Adrenal gland (tissue), 5 donors: ENCODE measurements around the gene SSBP3.

ENCODE experiments used
- POLR2A ChIP-seq, 2 donors: fragments of 450-650 bp; IDR thresholded peaks; one replicate each; pipeline ENCODE4 v1.6.1; 2017; ENCODE audit warnings: antibody characterized with exemption in 2 of 2, mild to moderate bottlenecking in 2 of 2, moderate library complexity in 1 of 2
- TF ChIP-seq, protein P1 (sequence below), 6 experiments: fragments of 450-650 bp in 4 of 6; fragments of 200-600 bp in 2 of 6; sonication (generic) in 1 of 6; IDR thresholded peaks; 1 replicate in 5 of 6; 2 replicates in 1 of 6; pipeline versions ENCODE4 v1.5.1 to v1.8.0; 2016 to 2021; ENCODE audit warnings: antibody characterized with exemption in 6 of 6, mild to moderate bottlenecking in 2 of 6, moderate library complexity in 1 of 6
- donor health status: DM: no; HTN: no; CAD: no.

DNA sequence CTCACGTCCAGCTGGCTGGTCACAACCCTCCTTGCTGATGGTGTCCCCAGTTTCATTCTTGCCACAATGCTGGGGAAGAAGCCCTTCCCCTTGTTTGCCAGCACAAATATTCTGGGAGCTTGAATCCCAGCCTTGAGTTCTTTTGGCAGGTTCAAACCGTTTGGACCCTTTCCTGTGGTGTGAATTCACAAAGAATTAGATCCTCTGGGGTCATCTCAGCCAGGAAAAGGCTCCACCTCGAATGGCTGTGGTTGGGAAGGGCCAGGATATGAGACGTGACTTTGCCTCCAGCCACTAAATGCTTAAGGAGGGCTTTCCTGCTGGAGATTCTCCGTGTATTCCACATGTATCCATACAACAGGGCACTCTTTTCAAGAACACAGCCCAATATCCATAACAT is 139.3 kb downstream of the SSBP3 start:
- TF ChIP-seq, protein P1, sequence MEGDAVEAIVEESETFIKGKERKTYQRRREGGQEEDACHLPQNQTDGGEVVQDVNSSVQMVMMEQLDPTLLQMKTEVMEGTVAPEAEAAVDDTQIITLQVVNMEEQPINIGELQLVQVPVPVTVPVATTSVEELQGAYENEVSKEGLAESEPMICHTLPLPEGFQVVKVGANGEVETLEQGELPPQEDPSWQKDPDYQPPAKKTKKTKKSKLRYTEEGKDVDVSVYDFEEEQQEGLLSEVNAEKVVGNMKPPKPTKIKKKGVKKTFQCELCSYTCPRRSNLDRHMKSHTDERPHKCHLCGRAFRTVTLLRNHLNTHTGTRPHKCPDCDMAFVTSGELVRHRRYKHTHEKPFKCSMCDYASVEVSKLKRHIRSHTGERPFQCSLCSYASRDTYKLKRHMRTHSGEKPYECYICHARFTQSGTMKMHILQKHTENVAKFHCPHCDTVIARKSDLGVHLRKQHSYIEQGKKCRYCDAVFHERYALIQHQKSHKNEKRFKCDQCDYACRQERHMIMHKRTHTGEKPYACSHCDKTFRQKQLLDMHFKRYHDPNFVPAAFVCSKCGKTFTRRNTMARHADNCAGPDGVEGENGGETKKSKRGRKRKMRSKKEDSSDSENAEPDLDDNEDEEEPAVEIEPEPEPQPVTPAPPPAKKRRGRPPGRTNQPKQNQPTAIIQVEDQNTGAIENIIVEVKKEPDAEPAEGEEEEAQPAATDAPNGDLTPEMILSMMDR (IDR thresholded peaks at IDR 0.05): no peak
- no peak for TF ChIP-seq POLR2A (IDR thresholded peaks at IDR 0.05)
